Endodermal cell (in vitro differentiated cells): Measurements from ENCODE around the gene PDZRN4. TPM values are rescaled to one million over a fixed set of nuclear protein-coding genes. Genes with fewer than 3 reads are reported as not detected.

Experiments
- DNase-seq: peaks from one replicate; pipeline ENCODE4 v3.0.0-alpha.2; 2017
- H3K27ac ChIP-seq: 2 replicates; pipeline ENCODE4 v1.5.1; 2013; ENCODE audit warnings: mild to moderate bottlenecking, low read depth, low read length, moderate library complexity
- H3K27me3 ChIP-seq: 2 replicates; pipeline ENCODE4 v1.6.1; 2013; ENCODE audit warnings: mild to moderate bottlenecking, low read length, moderate library complexity; ENCODE audit not compliant: insufficient read depth, control insufficient read depth, poor library complexity, severe bottlenecking
- H3K36me3 ChIP-seq: 2 replicates; pipeline ENCODE4 v1.7.0; 2013; ENCODE audit warnings: mild to moderate bottlenecking, low read length, moderate library complexity; ENCODE audit not compliant: control insufficient read depth, insufficient read depth
- H3K4me1 ChIP-seq: one replicate; pipeline ENCODE4 v1.7.0; 2013; ENCODE audit warnings: low read length; ENCODE audit not compliant: control insufficient read depth, insufficient read depth
- H3K4me3 ChIP-seq: 2 replicates; pipeline ENCODE4 v1.5.1; 2013; ENCODE audit warnings: mild to moderate bottlenecking, low read length, moderate library complexity
- H3K9ac ChIP-seq: 2 replicates; pipeline ENCODE4 v1.6.1; 2013; ENCODE audit warnings: mild to moderate bottlenecking, low read length, moderate library complexity; ENCODE audit not compliant: poor library complexity, severe bottlenecking; ENCODE audit errors: extremely low read depth
- H3K9me3 ChIP-seq: 2 replicates; pipeline ENCODE4 v1.6.1; 2013; ENCODE audit warnings: mild to moderate bottlenecking, low read length, moderate library complexity; ENCODE audit not compliant: control insufficient read depth
- H3K27ac Mint-ChIP-seq: 2 replicates; pipeline ENCODE4 v1.8.0; 2020; ENCODE audit warnings: mixed read lengths
- H3K27me3 Mint-ChIP-seq: 2 replicates; pipeline ENCODE4 v1.8.0; 2021; ENCODE audit warnings: mild to moderate bottlenecking, mixed read lengths; ENCODE audit not compliant: insufficient read depth
- H3K36me3 Mint-ChIP-seq: 2 replicates; pipeline ENCODE4 v1.8.0; 2020; ENCODE audit warnings: low read depth, mixed read lengths
- H3K4me1 Mint-ChIP-seq: 2 replicates; pipeline ENCODE4 v1.8.0; 2020; ENCODE audit warnings: mixed read lengths
- H3K4me3 Mint-ChIP-seq: 2 replicates; pipeline ENCODE4 v1.8.0; 2020; ENCODE audit warnings: mild to moderate bottlenecking, moderate library complexity, mixed read lengths
- H3K9me3 Mint-ChIP-seq: 2 replicates; pipeline ENCODE4 v1.8.0; 2020; ENCODE audit warnings: mild to moderate bottlenecking, mixed read lengths
- CTCF ChIP-seq: fragments of 200-600 bp; sonication (generic); conservative IDR thresholded peaks from 2 replicates; pipeline ENCODE4 v1.5.0; 2021; ENCODE audit warnings: antibody characterized with exemption, mild to moderate bottlenecking
- WGBS, 2 experiments: methylation state at CpG; one replicate each; pipeline versions ENCODE4 v1.1.5 to v1.1.7; 2013; ENCODE audit warnings: missing lambda C conversion rate in 2 of 2, mixed read lengths in 1 of 2; ENCODE audit not compliant: insufficient coverage in 1 of 2, insufficient read length in 1 of 2; 5-methylcytosine and 5-hydroxymethylcytosine counted together
- total RNA-seq, 2 donors: library from RNA; stranded (reverse); fragmentation: NEBNext Ultra II Directional in 1 of 2; extraction: Animal tissue kit (Norgen Biotek cat#: 25700) in 1 of 2; gene quantifications; 2 replicates in 1 of 2; 3 replicates in 1 of 2; pipeline ENCODE4 v1.2.1, GENCODE V29; 2021

The PDZRN4 gene
- total RNA-seq, 2 donors from 2014 or later: 1.6 to 1.9 TPM

- no peaks in the 10 kb centered on the region for H3K4me1 ChIP-seq
- no peak overlapping the region for H3K4me3 ChIP-seq
- H3K27ac Mint-ChIP-seq: no peak overlapping the region
- H3K9me3 Mint-ChIP-seq: no peaks in the 10 kb centered on the region
- no peak for DNase-seq
- no peaks in the 10 kb centered on the region for H3K27me3 Mint-ChIP-seq
- H3K4me1 Mint-ChIP-seq: peaks cover 11% of the 10 kb centered on the region
- no peaks in the 10 kb centered on the region for H3K27me3 ChIP-seq
- TF ChIP-seq CTCF: no peak
- 96 to 100% methylated on average over 2 of the region's 2 CpGs for WGBS, 2 experiments
- no peak overlapping the region for H3K9ac ChIP-seq
- H3K27ac ChIP-seq: no peak overlapping the region
- H3K9me3 ChIP-seq: no peaks in the 10 kb centered on the region
- no peaks in the 10 kb centered on the region for H3K36me3 ChIP-seq
- no peaks in the 10 kb centered on the region for H3K36me3 Mint-ChIP-seq
- no peak overlapping the region for H3K4me3 Mint-ChIP-seq
These were observed 324.4 kb downstream of the PDZRN4 start for GRCh38 chr12:41512497-41512896.

GRCh38 chr12:41514021-41514777 lies 326.1 kb downstream of the PDZRN4 start:
- Mint-ChIP-seq H3K4me3 (no peak overlapping the region), H3K27me3 (no peaks in the 10 kb centered on the region), H3K36me3 (no peaks in the 10 kb centered on the region), H3K27ac (no peak overlapping the region), H3K9me3 (no peaks in the 10 kb centered on the region), H3K4me1 (peaks cover 13% of the 10 kb centered on the region)
- TF ChIP-seq CTCF: no peak
- H3K4me1 ChIP-seq: no peaks in the 10 kb centered on the region
- H3K36me3 ChIP-seq: no peaks in the 10 kb centered on the region
- no peak overlapping the region for H3K4me3 ChIP-seq
- H3K9me3 ChIP-seq: no peaks in the 10 kb centered on the region
- no peaks in the 10 kb centered on the region for H3K27me3 ChIP-seq
- no peak overlapping the region for H3K27ac ChIP-seq
- no peak for DNase-seq
- H3K9ac ChIP-seq: no peak overlapping the region
- WGBS, 2 experiments: 89 to 100% methylated on average over 4 of the region's 4 CpGs

- no peaks in the 10 kb centered on the region for H3K36me3 ChIP-seq
- H3K4me1 Mint-ChIP-seq: peaks cover 20% of the 10 kb centered on the region
- H3K4me1 ChIP-seq: no peaks in the 10 kb centered on the region
- no peaks in the 10 kb centered on the region for H3K9me3 ChIP-seq
- no peaks in the 10 kb centered on the region for H3K9me3 Mint-ChIP-seq
- no peaks in the 10 kb centered on the region for H3K36me3 Mint-ChIP-seq
- DNase-seq: peak; percentile 71
- WGBS, 2 experiments: 80 to 83% methylated on average over 1 to 3 of the region's 3 CpGs
- H3K27me3 Mint-ChIP-seq: no peaks in the 10 kb centered on the region
- no peak overlapping the region for H3K4me3 ChIP-seq
- TF ChIP-seq CTCF: peak; percentile 69
- H3K27ac ChIP-seq: no peak overlapping the region
- no peaks in the 10 kb centered on the region for H3K27me3 ChIP-seq
- no peak overlapping the region for H3K4me3 Mint-ChIP-seq
- H3K9ac ChIP-seq: no peak overlapping the region
- H3K27ac Mint-ChIP-seq: no peak overlapping the region
These were observed 326.8 kb downstream of the PDZRN4 start for GRCh38 chr12:41514907-41515306.
